ENCODE data around the gene BAIAP3.

Gene BAIAP3

DNA sequence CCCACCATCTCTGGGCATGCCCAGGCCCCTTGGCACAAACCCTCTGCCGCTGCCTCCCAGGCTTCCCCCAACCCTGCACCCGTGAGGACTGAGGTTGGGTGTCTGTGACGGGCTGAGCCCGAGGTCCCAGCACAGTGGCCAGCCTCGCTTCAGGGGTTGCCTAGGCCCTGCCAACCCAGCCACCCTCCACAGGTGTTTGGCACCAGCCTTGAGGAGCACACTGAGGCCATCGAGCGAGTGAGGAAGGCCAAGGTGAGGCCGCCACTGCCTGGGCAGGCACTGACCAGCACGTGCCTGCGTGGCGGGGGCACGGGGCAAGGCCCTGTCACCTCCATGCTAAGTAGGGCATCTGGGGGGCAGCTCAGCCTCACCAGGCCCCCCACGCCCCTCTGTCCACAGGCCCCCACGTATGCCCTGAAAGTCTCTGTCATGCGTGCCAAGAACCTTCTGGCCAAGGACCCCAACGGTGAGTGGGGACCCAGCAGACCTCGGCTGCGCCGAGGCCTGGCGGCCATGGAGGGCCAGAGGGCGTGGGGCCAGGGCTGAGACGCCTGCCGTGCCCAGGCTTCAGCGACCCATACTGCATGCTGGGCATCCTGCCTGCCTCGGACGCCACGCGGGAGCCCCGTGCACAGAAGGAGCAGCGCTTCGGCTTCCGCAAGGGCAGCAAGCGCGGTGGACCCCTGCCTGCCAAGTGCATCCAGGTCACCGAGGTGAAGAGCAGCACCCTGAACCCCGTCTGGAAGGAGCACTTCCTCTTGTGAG, 7.5 kb downstream of the BAIAP3 start:
- peaks cover 10% of the 10 kb centered on the region for H3K27me3 ChIP-seq (ENCODE audit: control insufficient read depth, insufficient read depth, low read length)
- no peaks in the 10 kb centered on the region for H3K4me1 ChIP-seq (ENCODE audit: control insufficient read depth, insufficient read depth, low read length)
- no peaks in the 10 kb centered on the region for H3K9me3 ChIP-seq (ENCODE audit: control insufficient read depth, insufficient read depth, low read length)
- no peak overlapping the region for H3K4me3 ChIP-seq (ENCODE audit: low read depth, low read length)
- H3K9ac ChIP-seq (ENCODE audit: low read depth, low read length), result no peak overlapping the region
- H3K36me3 ChIP-seq (ENCODE audit: control insufficient read depth, insufficient read depth, low read length), result no peaks in the 10 kb centered on the region

DNA sequence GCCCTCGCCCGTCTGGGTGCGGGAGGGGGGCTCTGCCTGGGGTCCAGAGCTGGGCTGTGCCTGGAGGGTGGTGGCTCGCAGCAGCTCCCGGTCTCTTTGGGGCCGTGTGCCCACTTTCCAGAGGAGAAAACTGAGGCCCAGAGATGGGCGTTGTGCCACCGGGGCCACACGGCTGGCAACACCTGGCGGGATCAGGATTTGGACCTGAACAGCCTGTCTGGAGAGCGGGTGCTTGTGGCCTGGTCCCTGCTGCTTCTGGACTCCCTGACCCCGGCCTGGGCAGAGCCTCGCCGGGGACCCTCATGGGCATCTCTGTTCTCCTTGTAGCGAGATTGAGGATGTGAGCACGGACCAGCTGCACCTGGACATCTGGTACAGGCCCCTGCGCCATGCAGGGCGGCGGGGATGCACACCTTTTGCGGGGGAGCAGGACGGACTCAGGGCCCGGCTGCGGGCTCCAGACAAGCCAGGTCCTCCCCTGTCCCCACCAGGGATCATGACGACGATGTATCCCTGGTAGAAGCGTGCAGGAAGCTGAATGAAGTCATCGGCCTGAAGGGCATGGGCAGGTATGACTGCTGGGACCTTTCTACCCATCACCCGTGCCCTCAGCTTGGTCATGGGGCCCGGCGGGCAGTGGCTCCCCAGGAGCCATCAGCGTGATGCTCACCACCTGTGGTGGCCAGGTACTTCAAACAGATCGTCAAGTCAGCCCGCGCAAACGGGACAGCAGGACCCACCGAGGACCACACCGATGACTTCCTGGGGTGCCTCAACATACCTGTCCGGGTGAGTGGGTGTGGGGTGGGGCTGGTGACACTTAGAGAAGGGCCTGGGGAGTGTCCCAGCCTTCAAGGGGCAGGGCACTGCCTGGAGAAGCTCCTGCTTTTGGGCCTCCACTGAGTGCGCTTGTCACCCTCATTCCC, 8.3 kb downstream of the BAIAP3 start:
- H3K27me3 ChIP-seq (ENCODE audit: control insufficient read depth, insufficient read depth, low read length), result peaks cover 5% of the 10 kb centered on the region
- no peaks in the 10 kb centered on the region for H3K4me1 ChIP-seq (ENCODE audit: control insufficient read depth, insufficient read depth, low read length)
- H3K36me3 ChIP-seq (ENCODE audit: control insufficient read depth, insufficient read depth, low read length), result no peaks in the 10 kb centered on the region
- no peaks in the 10 kb centered on the region for H3K9me3 ChIP-seq (ENCODE audit: control insufficient read depth, insufficient read depth, low read length)
- H3K9ac ChIP-seq (ENCODE audit: low read depth, low read length), result no peak overlapping the region
- no peak overlapping the region for H3K4me3 ChIP-seq (ENCODE audit: low read depth, low read length)

DNA sequence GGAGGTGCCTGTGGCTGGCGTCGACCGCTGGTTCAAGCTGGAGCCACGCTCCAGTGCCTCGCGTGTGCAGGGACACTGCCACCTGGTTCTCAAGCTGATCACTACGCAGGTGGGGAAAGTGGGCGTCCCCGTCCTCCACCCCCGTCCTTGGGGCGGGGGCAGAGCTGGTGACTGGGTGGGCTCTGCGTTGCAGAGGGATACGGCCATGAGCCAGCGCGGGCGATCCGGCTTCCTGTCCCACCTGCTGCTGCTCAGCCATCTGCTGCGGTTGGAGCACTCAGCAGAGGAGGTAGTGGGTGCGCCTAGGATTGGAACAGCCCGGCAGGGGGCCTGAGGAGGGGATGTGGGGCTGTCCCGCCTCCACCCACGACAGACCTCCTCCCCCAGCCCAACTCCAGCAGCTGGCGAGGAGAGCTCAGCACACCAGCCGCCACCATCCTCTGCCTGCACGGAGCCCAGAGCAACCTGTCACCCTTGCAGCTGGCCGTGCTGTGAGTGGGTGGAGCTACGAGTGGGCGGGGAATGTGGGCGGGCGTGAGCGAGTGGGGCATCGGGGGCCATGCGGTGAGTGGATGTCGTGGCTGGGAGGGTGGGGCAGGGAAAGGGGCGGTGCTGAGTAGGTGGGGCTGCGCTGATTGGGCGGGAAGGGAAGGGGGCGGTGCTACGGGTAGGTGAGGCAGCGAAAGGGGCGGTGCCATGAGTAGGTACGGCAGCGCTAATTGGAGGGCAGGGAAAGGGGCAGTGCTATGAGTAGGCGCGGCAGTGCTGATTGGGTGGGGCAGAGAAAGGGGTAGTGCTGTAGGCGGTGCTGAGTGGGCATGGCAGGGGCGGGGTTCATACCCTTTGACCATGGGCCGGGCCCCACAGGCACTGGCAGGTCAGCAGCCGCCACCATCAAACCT, 9.3 kb downstream of the BAIAP3 start:
- Histone ChIP-seq H3K36me3 (ENCODE audit: control insufficient read depth, insufficient read depth, low read length) (peaks cover under 1% of the 10 kb centered on the region), H3K4me1 (ENCODE audit: control insufficient read depth, insufficient read depth, low read length) (no peaks in the 10 kb centered on the region), H3K9me3 (ENCODE audit: control insufficient read depth, insufficient read depth, low read length) (no peaks in the 10 kb centered on the region), H3K4me3 (ENCODE audit: low read depth, low read length) (peak overlapping the region; percentile 53), H3K27me3 (ENCODE audit: control insufficient read depth, insufficient read depth, low read length) (peaks cover 5% of the 10 kb centered on the region), H3K9ac (ENCODE audit: low read depth, low read length) (no peak overlapping the region)

DNA sequence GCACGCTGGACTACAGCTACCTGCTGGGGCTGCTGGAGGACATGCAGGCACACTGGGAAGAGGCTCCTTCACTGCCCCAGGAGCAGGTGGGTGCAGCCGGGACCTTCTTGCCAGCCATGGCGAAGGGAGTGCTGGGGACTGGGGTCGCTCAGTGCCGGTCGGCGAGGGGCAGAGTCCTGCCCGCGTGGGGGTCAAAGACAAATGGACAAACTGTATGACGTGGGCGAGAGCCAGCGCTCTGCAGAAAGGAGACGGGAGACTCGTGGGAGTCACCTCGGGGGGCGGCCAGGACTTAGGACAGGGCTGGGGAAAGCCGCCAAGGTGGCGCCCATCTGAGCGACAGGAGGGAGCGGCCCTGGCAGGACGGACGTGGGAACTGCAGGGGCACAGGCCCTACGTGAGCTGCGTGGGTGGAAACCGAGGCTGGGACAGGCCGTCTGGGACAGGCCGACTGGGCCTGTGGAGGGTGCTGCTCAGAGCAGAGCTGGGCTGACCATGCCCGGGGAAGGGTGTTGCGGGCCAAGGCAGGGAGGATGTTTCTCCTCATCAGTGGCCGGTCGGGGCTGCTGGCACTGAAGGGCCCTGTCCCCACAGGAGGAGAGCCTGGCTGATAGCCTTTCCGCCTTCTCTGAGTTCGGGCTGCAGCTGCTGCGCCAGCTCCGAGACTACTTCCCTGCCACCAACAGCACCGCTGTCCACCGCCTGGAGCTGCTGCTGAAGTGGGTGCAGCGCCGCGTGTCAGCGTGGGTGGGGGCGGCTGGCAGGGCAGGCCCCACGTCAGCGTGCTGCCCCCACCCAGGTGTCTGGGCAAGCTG, 10.2 kb downstream of the BAIAP3 start:
- Histone ChIP-seq H3K9ac (ENCODE audit: low read depth, low read length) (no peak overlapping the region), H3K4me3 (ENCODE audit: low read depth, low read length) (peak overlapping the region; percentile 53)

DNA sequence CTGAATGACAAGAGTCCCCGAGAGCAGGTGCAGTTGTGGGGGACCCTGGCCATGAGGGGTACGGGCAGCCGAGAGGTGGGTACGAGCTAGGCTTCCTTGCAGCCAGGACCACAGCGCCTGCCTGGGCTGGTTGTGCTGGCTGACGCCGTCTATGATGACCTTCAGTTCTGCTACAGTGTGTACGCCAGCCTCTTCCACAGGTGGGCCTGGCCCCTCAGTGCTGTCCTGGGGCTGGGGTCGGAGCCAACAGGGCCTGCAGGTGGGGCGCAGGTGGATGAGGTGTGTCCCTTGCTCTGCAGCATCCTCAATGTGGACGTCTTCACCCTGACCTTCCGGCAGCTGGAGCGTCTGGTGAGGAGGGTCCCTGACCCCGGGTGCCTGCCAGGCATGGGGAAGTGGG, 11.1 kb downstream of the BAIAP3 start:
- H3K4me1 ChIP-seq (ENCODE audit: control insufficient read depth, insufficient read depth, low read length), result no peaks in the 10 kb centered on the region
- H3K36me3 ChIP-seq (ENCODE audit: control insufficient read depth, insufficient read depth, low read length), result peaks cover 15% of the 10 kb centered on the region
- H3K27me3 ChIP-seq (ENCODE audit: control insufficient read depth, insufficient read depth, low read length), result peaks cover 5% of the 10 kb centered on the region
- H3K4me3 ChIP-seq (ENCODE audit: low read depth, low read length), result no peak overlapping the region
- no peaks in the 10 kb centered on the region for H3K9me3 ChIP-seq (ENCODE audit: control insufficient read depth, insufficient read depth, low read length)
- H3K9ac ChIP-seq (ENCODE audit: low read depth, low read length), result no peak overlapping the region

More for the DNA sequence above, 10.2 kb downstream of the BAIAP3 start:
- H3K9me3 ChIP-seq (ENCODE audit: control insufficient read depth, insufficient read depth, low read length), result no peaks in the 10 kb centered on the region
- H3K4me1 ChIP-seq (ENCODE audit: control insufficient read depth, insufficient read depth, low read length), result no peaks in the 10 kb centered on the region
- H3K36me3 ChIP-seq (ENCODE audit: control insufficient read depth, insufficient read depth, low read length), result peaks cover 7% of the 10 kb centered on the region
- H3K27me3 ChIP-seq (ENCODE audit: control insufficient read depth, insufficient read depth, low read length), result peaks cover 5% of the 10 kb centered on the region

DNA sequence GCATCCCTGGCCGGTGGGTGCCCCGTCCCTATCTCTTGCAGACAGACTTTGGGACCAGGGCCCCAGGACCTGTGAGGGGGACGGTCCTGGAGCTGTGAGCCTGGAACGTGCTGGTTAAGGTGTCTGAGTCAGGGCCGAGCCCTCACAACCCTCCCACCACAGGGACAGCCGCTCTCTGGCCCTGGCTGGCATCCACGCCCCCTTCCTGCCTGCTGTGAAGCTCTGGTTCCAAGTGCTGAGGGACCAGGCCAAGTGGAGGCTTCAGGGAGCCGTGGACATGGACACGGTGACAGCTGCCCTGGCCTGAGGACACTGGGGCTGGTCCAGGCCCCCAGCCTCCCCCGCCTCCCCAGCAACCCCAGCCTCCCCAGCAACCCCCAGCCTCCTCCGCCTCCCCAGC, 11.6 kb downstream of the BAIAP3 start:
- H3K9ac ChIP-seq (ENCODE audit: low read depth, low read length), result no peak overlapping the region

DNA sequence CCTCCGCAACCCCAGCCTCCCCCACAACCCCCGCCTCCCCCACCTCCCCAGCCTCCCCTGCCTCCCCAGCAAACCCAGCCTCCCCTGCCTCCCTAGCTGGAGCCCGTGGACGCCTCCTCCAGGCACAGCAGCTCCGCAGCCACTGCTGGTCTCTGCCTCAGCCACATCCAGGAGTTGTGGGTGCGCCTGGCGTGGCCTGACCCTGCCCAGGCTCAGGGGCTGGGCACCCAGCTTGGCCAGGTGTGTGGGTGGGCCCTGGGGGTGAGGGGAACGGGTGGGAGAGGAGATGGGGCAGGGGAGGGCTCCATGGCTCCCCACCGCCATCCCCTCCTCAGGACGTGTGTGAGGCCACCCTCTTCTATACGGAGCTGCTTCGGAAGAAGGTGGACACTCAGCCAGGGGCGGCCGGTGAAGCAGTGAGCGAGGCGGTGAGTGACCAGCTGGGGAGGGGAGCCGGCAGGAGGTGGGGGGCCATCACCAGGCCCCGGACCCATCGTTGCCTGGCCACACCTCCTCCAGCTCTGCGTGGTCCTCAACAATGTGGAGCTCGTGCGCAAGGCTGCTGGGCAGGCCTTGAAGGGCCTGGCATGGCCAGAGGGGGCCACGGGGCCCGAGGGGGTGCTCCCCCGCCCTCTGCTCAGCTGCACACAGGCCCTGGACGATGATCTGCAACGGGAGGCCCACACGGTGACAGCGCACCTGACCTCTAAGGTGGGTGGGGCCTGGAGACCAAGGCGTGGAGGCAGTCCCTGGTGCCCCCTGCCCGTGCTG, 12.4 kb downstream of the BAIAP3 start:
- H3K36me3 ChIP-seq (ENCODE audit: control insufficient read depth, insufficient read depth, low read length), result peaks cover 23% of the 10 kb centered on the region
- H3K27me3 ChIP-seq (ENCODE audit: control insufficient read depth, insufficient read depth, low read length), result peaks cover 5% of the 10 kb centered on the region
- H3K4me3 ChIP-seq (ENCODE audit: low read depth, low read length), result no peak overlapping the region
- no peaks in the 10 kb centered on the region for H3K9me3 ChIP-seq (ENCODE audit: control insufficient read depth, insufficient read depth, low read length)
- H3K4me1 ChIP-seq (ENCODE audit: control insufficient read depth, insufficient read depth, low read length), result no peaks in the 10 kb centered on the region
- H3K9ac ChIP-seq (ENCODE audit: low read depth, low read length), result no peak overlapping the region

More for the DNA sequence above, 11.6 kb downstream of the BAIAP3 start:
- peaks cover 16% of the 10 kb centered on the region for H3K36me3 ChIP-seq (ENCODE audit: control insufficient read depth, insufficient read depth, low read length)
- H3K27me3 ChIP-seq (ENCODE audit: control insufficient read depth, insufficient read depth, low read length), result peaks cover 5% of the 10 kb centered on the region
- H3K4me1 ChIP-seq (ENCODE audit: control insufficient read depth, insufficient read depth, low read length), result no peaks in the 10 kb centered on the region
- no peaks in the 10 kb centered on the region for H3K9me3 ChIP-seq (ENCODE audit: control insufficient read depth, insufficient read depth, low read length)
- no peak overlapping the region for H3K4me3 ChIP-seq (ENCODE audit: low read depth, low read length)

DNA sequence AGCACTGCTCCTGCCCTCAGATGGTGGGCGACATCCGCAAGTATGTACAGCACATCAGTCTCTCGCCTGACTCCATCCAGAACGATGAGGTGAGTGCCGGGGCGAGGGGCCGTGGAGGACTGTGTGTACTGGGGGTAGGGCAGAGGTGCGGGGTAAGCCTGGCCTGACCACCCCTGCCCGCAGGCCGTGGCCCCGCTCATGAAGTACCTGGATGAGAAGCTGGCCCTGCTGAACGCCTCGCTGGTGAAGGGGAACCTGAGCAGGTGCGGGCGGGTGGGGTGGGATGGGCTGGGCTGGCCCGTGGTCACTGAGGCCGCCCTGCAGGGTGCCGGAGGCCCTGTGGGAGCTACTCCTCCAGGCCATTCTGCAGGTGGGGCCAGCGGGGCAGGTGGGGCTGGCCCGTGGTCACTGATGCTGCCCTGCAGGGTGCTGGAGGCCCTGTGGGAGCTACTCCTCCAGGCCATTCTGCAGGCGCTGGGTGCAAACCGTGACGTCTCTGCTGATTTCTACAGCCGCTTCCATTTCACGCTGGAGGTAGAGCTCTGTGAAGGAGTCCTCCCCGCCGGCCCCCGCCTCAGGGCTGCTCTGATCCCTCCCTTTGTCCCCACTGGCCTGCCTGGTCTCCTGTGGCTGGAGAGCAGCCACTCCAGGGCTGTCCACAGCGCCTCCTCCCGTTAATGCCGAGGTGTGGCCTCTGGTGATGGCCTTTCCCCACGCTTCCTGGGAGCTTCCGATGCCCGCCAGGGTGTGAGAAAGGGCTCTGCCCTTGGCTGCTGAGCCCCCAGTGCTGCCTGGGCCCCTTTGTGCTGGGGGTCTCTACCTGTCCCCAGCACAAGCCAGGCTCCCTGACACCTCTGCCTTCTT, 13.2 kb downstream of the BAIAP3 start:
- no peaks in the 10 kb centered on the region for H3K4me1 ChIP-seq (ENCODE audit: control insufficient read depth, insufficient read depth, low read length)
- H3K9me3 ChIP-seq (ENCODE audit: control insufficient read depth, insufficient read depth, low read length), result no peaks in the 10 kb centered on the region
- peaks cover 5% of the 10 kb centered on the region for H3K27me3 ChIP-seq (ENCODE audit: control insufficient read depth, insufficient read depth, low read length)
- no peak overlapping the region for H3K4me3 ChIP-seq (ENCODE audit: low read depth, low read length)
- H3K9ac ChIP-seq (ENCODE audit: low read depth, low read length), result no peak overlapping the region
- peaks cover 26% of the 10 kb centered on the region for H3K36me3 ChIP-seq (ENCODE audit: control insufficient read depth, insufficient read depth, low read length)

DNA sequence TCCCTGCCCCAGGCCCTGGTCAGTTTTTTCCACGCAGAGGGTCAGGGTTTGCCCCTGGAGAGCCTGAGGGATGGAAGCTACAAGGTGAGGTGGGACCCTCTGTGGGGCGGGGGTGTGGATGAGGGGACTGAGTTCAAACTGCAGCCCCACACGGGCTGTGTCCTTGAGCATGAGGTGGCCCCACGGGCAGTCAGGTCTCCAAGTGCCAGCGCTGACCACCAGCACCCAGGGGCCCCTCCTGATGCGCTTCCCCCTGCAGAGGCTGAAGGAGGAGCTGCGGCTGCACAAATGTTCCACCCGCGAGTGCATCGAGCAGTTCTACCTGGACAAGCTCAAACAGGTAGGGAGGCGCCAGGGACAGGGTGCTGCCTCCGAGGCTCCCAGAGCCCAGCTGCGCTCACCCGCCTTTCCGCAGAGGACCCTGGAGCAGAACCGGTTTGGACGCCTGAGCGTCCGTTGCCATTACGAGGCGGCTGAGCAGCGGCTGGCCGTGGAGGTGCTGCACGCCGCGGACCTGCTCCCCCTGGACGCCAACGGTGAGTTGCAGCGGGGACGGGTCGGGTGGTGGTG, 13.9 kb downstream of the BAIAP3 start:
- H3K27me3 ChIP-seq (ENCODE audit: control insufficient read depth, insufficient read depth, low read length), result peaks cover under 1% of the 10 kb centered on the region
- no peaks in the 10 kb centered on the region for H3K4me1 ChIP-seq (ENCODE audit: control insufficient read depth, insufficient read depth, low read length)
- H3K4me3 ChIP-seq (ENCODE audit: low read depth, low read length), result no peak overlapping the region
- H3K36me3 ChIP-seq (ENCODE audit: control insufficient read depth, insufficient read depth, low read length), result peaks cover 26% of the 10 kb centered on the region
- H3K9ac ChIP-seq (ENCODE audit: low read depth, low read length), result no peak overlapping the region
- no peaks in the 10 kb centered on the region for H3K9me3 ChIP-seq (ENCODE audit: control insufficient read depth, insufficient read depth, low read length)
